NCI-H510A treated with DMSO at 0.1 percent for 48 hours (cell line): ENCODE results near the gene TP53INP2.
"Not testable (repeated sequence)": the region's sequence is repeated elsewhere in the genome, so short reads cannot be mapped to it uniquely, and the experiment has no call there.

Experiments used
- DNase-seq: peaks from one replicate; lab custom pipeline; 2025; lab: John Stamatoyannopoulos, UW

Gene TP53INP2

GRCh38 chr20:34722560-34722959 lies 18.4 kb downstream of the TP53INP2 start:
- not testable (repeated sequence) for DNase-seq

DNA sequence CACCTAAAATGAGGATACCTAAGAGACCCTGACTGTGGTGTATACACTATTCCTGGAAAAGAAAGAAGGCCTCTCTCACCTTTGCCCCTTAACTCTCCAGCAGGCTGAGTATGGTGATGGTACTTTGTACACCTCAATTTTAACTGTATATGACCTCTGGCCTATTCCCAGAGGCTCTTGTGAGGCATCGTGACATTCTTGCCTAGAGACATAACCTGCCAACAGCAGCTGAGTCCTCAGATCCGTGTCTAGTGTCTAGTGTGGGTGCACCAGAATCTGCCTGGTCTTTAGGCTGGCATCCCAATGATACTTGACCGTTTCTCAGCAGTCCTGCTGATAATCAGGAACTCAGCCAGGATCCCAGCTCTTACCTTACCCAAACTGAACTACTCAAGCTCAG lies 20.0 kb downstream of the TP53INP2 start:
- no peak for DNase-seq

DNA sequence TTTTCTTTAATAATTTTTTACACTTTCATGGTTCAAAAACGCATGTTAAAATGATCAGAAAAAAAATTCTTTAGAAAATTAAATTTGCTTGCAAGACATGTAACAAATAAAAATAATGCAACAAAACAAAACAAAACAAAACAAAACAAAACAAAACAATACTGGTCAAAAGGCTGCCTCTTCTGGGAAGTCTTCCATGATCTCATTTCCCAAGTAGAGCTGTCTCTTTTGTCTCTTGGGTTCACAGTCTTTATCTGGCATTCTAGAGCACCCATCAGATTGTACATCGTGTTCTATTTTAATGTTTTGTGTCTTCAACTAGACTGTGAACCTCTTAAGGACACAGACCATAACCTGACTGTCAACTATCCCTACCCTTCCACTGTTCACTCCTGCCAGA lies 25.3 kb downstream of the TP53INP2 start:
- DNase-seq = no peak

- DNase-seq = no peak
Measured at GRCh38 chr20:34732523-34732922, 28.4 kb downstream of the TP53INP2 start.

- DNase-seq = no peak
Measured at GRCh38 chr20:34736106-34736735, 32.1 kb downstream of the TP53INP2 start.

DNA sequence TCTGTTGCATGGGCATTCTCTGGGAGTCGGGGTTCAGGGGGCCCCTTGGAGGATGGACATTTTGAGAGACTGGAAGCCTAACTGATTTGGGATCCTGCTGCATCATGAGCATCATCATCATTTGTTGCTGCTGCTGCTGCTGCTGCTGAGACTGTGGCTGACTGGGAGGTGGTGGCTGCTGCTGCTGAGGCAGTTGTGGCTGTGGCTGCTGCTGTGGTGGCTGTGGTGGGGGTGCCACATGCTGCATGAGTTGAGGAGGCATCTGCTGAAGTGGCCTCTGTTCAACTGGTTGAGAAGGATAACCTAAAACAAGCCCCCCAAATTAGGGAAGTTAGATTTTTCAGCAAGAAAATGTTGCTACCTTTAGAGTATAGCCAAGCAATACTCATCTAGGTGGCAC lies 38.9 kb downstream of the TP53INP2 start:
- DNase-seq = no peak

GRCh38 chr20:34744340-34744739 lies 40.2 kb downstream of the TP53INP2 start:
- no peak for DNase-seq

- no peak for DNase-seq
Measured at GRCh38 chr20:34744847-34745246, 40.7 kb downstream of the TP53INP2 start.

GRCh38 chr20:34746674-34747073 lies 42.5 kb downstream of the TP53INP2 start:
- DNase-seq = no peak

DNA sequence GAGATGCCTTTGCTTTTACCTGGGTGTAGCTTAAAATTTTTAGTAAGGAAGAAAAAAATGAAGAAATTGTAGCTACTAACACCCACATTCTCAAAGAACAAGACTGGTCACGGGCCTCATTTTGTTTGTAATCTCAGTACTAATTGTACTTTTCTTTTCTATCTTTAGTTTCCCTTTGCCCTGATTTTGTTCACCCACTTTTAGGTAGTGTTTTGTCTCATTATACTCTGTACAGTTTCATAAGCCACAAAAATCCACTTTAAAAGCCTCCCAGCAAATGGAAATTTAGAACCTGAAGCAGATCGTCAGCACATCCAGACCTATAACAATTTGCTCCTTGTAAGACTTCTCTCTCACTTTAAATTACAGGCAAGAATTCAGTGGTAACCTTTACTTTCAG lies 43.3 kb downstream of the TP53INP2 start:
- DNase-seq = no peak

GRCh38 chr20:34748709-34749108 lies 44.6 kb downstream of the TP53INP2 start:
- DNase-seq = no peak

DNA sequence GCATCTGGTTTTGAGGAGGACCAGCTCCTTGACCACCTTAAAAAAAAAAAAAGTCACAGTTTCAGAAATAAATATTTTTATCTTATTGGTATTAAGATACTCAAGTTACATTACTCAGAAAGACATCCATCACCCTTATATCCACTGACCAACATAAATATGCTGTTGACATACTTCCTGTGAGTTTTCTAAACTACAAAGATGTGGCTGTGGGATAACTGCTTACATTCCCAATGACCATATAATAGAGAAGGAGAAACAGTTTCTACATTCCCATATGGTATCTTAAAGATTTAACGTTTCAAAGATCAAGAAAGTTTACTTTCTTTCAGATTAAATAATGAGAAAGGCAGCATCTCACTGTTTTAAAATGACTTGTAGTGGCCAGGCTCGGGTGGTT lies 46.3 kb downstream of the TP53INP2 start:
- no peak for DNase-seq

GRCh38 chr20:34751453-34751852 lies 47.3 kb downstream of the TP53INP2 start:
- no peak for DNase-seq

- no peak for DNase-seq
Measured at GRCh38 chr20:34753706-34754461, 49.7 kb downstream of the TP53INP2 start.

- no peak for DNase-seq
Measured at GRCh38 chr20:34754611-34755010, 50.5 kb downstream of the TP53INP2 start.

- no peak for DNase-seq
Measured at GRCh38 chr20:34755367-34755766, 51.2 kb downstream of the TP53INP2 start.

GRCh38 chr20:34762031-34762555 lies 57.9 kb downstream of the TP53INP2 start:
- no peak for DNase-seq
